Esophagus squamous epithelium (tissue), 4 donors: Measurements from ENCODE around the gene KDM4C.

Source experiments
- CTCF ChIP-seq, 6 experiments: fragments of 450-650 bp in 4 of 6; fragments of 200-600 bp in 2 of 6; sonication (generic) in 2 of 6; IDR thresholded peaks; one replicate each; pipeline ENCODE4 v1.5.1; 2016 to 2019; ENCODE audit warnings: antibody characterized with exemption in 6 of 6, mild to moderate bottlenecking in 4 of 6, moderate library complexity in 4 of 6
- POLR2A ChIP-seq, 4 donors: fragments of 450-650 bp; IDR thresholded peaks; one replicate each; pipeline ENCODE4 v1.6.1; 2017; ENCODE audit warnings: antibody characterized with exemption in 4 of 4, mild to moderate bottlenecking in 4 of 4, moderate library complexity in 3 of 4

GRCh38 chr9:6942406-6942805, 184.6 kb downstream of the KDM4C start:
- no peak for TF ChIP-seq POLR2A (IDR thresholded peaks at IDR 0.05)
- no peak for TF ChIP-seq CTCF (IDR thresholded peaks at IDR 0.05)
